Measurements from ENCODE around the gene CITED2.
"Not testable (repeated sequence)": the region's sequence is repeated elsewhere in the genome, so short reads cannot be mapped to it uniquely, and the experiment has no call there.

The CITED2 gene

DNA sequence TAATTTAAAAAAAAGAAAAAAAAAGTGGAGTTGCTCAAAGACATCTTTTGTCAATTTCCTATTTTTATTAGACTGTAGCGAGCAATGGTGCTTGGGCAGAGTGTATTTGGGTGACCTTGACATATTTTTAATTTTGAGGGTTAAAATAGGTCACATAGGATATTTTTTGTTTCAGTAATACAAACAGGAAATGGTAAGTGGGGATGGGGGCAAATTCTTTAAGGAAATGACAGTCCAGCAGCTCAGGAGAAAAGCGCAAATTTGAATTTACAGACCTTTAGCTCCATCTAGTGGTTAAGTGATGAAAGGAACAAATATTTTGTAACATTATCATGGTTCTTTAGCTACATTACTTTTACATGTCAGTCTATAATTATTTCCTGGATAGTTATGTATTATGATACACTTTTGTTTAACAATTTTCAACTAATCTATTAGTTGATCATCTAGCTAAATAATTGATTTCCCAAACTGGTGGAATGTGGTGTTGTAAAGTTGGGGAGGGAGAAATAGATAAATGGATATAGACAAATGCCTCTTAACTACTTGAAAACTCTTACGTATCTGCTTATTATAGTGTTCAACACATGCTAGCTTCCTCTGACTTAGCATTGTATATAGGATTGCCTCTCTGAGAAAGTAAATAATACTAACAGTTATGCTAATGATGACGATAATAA is 10.0 kb downstream of the CITED2 start:
- no peak for DNase-seq (ENCODE audit: low read depth in 2 of 2)

DNA sequence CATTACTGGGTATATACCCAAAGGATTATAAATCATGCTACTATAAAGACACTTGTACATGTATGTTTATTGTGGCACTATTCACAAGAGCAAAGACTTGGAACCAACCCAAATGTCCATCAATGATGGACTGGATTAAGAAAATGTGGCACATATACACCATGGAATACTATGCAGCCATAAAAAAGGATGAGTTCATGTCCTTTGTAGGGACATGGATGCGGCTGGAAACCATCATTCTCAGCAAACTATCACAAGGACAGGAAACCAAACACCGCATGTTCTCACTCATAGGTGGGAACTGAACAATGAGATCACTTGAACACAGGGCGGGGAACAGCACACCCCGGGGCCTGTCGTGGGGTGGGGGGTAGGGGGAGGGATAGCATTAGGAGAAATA is 10.7 kb downstream of the CITED2 start:
- not testable (repeated sequence) for DNase-seq (ENCODE audit: low read depth in 2 of 2)

DNA sequence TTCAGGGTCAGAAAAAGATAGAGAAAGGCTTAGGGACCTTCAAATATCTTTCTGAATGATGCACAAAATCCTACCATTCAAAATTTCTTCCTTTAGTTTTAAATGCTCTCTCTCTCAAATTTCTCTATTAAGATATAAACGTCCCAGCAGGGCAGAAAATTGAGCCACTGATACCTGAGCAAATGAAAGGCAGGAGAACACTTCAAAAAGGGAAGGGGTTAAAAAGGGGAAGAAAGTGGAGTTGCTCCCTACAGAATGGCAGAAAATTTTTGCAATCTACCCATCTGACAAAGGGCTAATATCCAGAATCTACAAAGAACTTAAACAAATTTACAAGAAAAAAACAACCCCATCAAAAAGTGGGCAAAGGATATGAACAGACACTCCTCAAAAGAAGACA is 11.3 kb downstream of the CITED2 start:
- DNase-seq (ENCODE audit: low read depth in 2 of 2), result not testable (repeated sequence)

DNA sequence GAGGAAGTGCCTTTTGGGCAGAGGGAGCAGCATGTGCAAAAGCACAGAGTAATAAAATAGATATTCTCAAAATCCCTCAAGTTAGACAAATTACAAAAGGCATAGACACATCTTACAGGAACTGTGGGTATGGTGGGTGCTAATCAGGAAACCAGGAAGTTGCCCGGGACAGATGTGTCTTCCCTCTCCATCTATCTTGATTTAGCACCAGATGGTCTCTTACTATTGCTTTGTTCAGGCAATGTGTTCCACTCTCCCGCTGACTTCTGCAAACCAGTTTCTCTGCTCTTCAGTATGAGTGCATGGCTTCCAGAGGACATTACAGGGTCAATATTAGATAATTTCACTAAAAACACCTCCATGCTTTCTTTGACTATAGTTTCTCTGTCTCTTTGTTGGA is 13.2 kb downstream of the CITED2 start:
- DNase-seq (ENCODE audit: low read depth in 2 of 2), result no peak

DNA sequence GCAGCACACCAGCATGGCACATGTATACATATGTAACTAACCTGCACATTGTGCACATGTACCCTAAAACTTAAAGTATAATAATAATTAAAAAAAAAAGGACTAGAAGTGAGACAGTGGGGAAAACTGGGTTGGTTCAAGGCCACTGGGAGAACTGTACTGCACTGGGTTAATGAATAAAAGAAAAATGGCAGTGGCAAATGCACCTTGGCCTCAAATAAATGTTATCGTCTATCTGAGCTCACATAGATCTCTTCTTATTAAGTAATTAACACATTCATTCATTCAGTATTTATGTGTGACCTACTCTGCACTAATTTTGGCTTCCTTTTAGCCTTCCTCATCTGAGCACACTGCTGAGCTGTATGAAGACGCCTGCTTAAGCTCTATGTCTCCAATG is 17.5 kb downstream of the CITED2 start:
- no peak for DNase-seq (ENCODE audit: low read depth in 2 of 2)

DNA sequence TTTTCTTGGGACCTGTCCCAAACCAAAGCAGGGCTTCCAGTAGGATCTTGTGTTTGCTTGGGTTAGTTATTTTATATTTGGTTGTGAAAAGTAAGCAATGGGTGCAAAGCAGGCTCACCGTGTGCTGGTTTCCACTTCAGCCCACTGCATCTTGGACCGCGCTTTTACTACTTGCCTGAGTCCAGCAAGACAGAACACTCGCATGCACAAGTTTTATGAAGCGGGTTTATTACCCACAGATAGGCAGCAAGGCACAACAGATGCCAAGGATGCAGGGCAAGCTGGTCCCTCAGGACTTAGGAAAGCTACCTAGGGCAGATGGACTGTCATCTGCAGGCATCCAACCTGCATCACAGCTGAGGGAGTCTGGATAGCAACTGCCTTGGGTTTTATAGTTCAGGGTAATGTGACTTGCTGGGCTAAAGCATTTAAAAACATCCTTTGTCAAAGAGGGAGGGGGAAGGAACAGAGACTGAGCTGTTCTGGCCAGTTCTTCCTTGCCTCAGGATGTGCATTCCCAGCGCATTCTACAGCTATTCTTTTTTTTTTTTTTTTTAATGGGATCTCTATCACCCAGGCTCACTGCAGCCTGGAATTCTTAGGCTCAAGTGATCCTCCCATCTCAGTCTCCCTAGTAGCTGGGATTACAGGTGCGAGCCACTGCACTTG is 18.5 kb downstream of the CITED2 start:
- DNase-seq (ENCODE audit: low read depth in 2 of 2), result no peak

DNA sequence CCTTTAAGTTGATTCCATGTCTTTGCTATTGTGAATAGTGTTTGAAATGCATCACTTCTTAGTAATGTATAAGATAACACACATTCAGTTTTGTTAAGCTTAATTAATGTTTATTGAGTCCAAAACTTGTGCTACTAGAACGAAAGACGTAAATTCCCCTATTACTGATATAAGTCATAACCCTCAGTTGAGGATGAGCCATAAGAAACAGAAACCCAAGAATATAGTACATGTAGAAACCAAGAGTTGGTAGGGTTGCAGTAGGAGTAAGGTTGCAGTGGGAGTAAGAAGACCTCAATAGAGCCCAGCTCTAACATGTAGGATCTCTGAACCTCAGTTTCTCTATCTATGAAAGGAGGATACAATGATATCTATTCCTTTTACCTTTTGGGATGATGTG is 19.3 kb downstream of the CITED2 start:
- DNase-seq (ENCODE audit: low read depth in 2 of 2), result no peak

DNA sequence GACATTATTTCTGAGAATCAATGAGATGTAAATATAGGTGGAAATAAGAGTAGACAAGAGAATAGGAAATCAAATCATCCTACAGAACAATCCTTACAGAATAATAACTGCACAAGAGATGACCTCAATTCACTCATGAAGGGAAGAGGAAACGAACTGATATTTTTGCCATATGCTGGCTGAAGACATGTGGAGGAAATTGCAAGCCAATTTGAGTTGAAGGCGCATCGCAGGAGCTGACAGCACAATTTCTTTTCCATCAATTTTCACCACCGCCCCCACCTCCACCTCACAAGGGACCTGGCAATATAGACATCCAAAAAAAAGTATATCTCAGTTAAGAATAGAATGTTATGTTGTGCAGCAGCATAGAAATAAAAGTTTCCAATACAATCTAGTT is 20.3 kb downstream of the CITED2 start:
- no peak for DNase-seq (ENCODE audit: low read depth in 2 of 2)

DNA sequence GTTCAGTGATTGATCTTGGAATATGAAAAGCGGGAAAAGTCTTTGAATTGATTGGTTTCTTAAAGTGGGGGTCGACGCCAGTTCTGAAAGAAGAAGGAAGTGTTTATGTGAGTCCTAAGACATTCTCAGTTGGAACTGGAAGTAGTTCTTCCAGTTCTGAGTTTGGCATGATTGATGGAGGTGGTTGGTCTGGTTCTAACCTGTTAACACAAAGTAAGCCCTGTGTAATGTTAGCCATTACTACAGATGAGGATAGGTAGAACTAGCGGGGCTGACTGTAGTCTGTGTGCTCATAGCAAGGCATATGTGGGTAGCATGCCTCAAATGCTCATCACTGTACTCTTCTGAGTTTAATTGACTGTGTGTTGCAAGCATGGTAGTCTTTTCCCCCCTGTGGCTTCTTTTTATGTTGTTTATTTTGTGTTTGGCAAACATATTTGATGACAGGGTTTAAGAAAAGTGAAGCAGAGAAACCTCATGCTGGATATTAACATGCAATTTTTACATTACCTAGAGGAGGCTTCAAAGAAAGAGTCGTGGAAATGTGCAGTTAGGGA is 24.9 kb downstream of the CITED2 start:
- DNase-seq (ENCODE audit: low read depth in 2 of 2), result no peak

DNA sequence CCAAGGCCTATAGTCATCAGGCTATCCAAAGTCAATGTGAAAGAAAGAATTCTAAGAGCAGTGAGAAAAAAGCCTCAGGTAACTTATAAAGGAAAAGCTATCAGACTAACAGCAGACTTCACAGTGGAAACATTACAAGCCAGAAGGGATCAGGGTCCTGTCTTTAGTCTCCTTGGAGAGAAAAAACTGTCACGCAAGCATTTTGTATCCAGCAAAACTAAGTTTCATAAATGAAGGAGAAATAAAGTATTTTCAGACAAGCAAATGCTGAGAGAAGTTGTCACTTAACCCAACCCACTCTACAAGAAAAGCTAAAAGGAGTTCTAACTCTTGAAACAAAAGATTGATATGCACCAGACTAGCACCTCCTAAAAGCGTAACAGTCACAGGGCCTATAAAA is 28.1 kb downstream of the CITED2 start:
- no peak for DNase-seq (ENCODE audit: low read depth in 2 of 2)

DNA sequence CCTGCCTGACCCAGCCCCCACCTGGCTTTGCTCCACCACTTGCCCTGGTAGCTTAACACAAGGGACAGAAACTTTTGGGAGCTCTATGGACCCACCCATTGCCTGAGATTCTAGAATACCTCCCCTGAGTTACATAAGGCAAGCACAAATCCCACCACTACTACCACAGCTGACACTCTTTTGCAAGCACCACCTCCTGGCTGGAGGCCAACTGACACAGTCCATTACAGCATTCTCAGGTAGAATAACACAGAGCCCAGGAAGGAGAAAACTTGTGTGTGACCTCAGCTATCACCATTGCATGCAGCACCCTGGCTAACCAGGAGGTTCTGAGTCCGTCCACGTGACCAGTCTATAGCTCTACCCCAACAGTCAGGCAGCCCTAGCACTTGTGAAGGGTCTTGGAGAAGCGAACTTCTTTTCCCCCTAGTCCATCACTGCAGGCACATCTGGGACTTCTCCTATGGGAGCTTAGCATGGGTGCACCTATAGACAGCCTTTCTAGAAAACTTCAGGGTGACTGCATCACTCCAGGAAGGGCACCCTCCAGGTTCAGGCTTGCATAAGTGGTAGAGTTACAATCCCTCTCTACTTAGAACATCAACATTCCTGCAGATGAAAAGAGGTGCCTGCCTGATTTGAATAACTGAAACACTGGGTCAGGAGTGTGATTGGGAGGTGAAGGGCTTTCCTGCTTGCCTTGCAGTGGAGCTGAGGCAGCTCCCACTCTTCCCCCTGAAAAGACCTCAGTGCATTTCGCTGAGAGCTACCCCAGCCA is 30.1 kb downstream of the CITED2 start:
- DNase-seq (ENCODE audit: low read depth in 2 of 2), result no peak

DNA sequence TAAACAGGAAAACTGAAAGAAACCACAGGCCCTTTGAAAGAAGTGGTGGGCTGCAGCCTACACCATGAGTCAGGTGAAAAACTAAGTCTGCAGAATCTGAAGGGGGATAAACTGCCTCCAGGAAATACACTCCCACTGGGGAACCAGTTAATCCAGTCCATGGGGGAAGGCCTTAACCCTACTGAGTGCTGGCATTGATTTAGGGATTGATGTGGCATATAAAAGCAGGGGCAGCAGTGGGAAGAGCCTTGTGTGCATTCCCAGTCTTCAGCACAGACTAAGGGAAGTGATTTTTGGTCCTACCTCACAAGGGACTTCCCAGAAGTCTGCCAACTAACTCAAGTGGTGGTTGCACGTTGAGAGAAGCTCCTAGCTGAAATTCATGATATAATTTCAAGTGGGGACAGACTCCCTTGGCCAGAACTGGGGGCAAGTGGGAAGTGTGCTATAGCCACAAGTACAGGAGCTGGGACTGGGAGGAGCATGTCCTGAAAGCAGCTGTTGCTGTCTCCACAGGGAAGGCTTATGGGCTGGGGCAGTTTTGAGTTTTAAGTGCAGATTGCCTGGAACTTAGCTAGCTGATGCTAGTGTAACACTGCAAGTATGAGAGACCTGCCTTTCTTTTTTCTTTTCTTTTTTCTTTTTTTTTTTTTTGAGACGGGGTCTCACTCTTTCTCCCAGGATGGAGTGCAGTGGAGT is 31.2 kb downstream of the CITED2 start:
- DNase-seq (ENCODE audit: low read depth in 2 of 2), result no peak

DNA sequence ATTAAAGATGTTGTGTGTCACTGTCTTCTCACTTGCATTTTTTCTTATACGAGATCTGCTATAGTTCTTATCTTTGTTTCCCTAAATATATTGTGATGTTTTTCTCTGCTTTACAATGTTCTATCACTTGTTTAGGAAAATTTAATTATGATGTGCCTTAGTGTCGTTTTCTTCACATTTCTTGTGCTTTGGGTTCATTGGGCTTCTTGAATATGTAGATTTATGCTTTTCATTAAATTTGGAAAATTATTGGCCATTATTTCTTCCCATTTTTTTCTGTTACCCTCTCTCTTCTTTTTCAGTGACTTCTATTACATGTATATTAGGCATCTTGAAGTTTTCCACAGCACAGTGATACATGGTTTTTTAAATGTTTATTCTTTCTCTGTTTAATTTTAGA is 33.4 kb downstream of the CITED2 start:
- DNase-seq (ENCODE audit: low read depth in 2 of 2), result no peak

DNA sequence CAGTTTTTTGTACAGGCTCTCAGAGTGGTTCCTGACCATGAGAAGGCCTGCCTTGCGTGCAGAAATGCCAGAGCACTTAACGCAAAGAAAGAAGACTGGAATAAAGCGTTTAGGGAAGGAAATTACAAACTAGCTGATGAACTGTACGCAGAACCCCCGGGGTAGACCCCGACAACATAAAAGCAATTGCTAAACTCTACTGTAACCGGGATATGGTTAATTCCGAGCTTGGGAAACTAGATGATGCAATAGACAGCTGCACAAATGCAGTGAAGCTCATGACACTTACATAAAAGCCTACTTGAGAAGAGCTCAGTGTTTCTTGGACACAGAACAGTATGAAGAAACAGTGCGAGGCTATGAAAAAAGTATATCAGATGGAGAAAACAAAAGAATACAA is 35.7 kb downstream of the CITED2 start:
- DNase-seq (ENCODE audit: low read depth in 2 of 2), result no peak

DNA sequence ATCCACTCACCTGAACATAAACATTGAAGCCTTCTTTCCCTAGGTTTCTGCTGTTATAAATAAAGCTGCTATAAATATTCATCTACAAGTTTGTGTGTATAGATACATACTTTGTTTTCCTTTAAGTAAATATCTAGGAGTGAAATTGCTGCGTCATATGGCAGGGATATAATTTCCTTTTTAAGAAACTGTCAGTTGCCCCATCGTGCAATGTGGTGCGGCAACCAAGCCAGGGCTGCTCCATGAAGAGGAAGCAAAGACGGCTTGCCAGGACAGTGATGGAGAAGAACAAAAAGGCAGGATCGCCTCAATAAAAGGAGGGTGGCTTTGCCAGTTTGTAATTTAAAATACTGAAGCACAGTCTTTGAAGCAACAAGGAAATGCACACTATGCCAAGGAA is 36.6 kb downstream of the CITED2 start:
- DNase-seq (ENCODE audit: low read depth in 2 of 2), result no peak

DNA sequence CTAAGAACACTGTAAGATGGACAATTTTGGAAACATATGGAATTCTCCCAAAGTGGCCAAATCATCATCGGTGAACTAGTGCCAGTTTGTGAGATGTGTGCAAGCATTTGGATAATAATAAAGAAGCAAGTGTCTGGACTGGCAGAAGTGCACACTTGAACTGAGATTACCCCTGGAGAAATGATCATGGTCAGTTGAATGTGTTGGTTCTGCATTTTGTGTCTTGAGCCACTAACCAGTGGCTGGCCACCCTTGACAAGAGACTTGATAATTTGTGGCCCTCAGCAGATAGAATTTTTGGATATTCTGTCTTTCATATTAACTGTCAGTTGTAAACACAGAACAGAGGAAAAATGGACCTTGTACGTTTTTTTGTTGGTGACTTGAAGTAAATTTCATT is 37.4 kb downstream of the CITED2 start:
- DNase-seq (ENCODE audit: low read depth in 2 of 2), result no peak

DNA sequence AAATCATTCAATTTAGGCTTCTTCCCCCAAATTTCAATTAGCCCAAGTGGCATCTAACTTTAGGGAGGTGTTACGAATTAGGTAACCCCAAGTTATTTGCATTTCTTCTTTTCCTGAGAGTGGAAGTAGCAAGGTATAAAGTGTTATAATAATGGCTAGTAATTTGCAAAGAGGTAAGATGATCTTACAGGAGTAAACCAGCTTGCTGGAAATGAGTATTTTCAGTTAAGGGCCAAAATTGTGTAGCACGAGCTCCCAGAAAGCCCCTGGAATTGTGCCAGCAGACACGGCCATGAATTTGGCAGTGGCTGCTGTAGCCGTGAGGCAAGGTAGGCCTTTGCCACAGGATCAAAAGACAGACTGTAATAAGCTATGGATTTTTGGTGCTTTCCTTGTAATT is 38.0 kb downstream of the CITED2 start:
- DNase-seq (ENCODE audit: low read depth in 2 of 2), result no peak

DNA sequence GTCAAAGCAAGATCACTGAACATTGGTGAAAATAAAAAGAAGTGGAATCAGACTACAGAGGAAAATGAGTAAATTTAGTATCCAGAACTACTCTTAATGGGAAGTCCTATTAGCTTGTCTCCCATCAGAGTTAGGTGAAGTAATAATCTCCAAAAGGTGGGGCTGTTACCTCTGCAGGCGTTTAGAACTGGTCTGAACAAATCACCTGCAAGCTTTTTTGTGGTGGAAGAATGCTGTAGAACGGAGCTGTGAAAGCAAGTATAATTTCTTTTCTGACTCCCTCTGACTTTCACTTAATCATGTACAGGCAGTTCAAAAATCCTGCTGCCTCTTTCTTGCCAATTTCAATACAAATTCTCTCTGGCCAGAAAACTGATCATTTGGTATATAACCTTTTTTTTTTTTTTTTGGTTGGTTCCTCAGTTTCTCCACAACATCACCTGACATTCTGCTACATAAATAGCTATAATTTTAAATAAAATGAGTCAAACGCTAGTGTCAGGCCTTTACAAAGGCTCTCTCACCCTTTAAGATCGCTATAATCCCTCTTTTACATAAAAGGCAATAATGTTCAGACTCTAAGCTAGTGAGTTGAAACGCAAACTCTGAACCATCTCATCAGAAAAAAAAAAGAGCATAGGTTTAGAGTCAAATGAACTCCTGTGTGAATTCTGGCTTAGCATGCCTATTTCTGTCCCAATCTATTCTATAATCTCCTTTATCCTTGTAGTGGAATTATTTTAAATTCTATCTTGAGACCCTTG is 38.8 kb downstream of the CITED2 start:
- no peak for DNase-seq (ENCODE audit: low read depth in 2 of 2)

DNA sequence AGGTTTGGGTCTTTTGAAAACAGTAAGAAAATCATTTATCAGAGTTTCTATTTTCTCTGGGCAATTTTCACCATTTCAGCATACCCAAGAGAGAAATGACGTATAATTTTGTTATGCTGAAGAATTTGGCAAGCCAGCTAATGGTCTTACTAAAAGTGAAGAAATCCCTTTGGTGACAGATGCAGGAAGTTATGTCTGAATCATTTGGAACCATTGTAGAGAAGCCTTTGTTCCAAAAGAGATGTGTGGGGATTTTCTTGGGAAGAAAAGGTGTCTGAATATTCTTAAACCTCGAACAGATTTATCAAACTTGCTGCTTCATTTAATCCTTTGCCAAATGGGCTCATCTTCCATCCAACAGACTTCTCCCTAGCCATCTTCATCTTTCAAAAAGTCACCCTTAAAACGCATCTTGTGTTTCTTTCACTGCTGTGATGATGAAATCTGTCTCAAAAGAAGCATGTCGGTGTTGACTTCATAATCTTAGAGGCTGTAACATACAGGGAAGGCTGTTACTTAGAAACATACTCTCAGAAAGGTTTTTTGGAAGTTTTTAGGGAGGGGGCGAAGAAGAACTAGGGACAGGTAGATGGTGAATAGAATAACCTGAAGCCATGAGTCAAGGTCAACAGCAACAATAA is 39.5 kb downstream of the CITED2 start:
- DNase-seq (ENCODE audit: low read depth in 2 of 2), result no peak

DNA sequence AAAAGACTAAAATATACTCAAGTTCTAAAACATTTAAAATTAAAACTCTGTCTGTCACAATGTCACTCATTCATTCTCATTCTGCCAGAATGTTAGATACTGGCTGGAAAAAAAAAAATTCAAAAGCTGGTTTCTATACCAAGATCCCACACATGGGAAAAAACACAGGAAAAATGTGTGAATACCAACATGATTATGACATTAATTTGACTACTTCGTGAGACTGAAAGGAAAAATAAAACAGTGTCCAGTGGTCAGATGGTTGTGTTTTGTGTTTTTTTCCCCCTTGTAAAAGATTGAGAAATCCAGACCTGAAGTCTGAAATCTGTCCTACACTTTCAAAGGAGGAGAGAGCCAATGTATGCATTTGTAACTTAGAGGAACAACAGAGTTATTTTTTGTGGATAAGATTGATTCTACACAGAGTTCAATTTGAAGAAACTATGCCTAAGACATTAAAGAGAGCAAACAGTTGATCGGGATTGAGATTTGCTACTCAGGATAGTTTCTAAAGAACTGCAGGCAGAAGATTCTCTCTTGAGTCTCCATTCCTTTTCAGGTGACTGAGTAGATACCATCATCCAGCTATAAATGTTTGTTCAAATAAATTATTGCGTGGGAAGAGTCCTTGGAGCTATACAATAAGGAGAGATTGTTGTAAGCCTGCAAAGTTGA is 43.5 kb downstream of the CITED2 start:
- no peak for DNase-seq (ENCODE audit: low read depth in 2 of 2)
